Stimulated activated CD8-positive, alpha-beta memory T cell treated with anti-CD3 and anti-CD28 coated beads, Interleukin-2, amount 100 ng/mL, for 1 hour (primary cell): ENCODE results near the gene KLF15.
A peak's percentile ranks its signal among the peaks of the same experiment; 100 is the strongest.

ENCODE experiments used
- DNase-seq, 2 donors: peaks; one replicate each; pipeline ENCODE4 v3.0.0-alpha.2; 2020; ENCODE audit warnings: low read depth in 2 of 2

The KLF15 gene

GRCh38 chr3:126357295-126358037 lies at the start of gene KLF15:
Gene KLF15 (minus strand): TSS chr3:126357408. CDS start chr3:126352922, 4,486 bp downstream.
- peak; percentile 51 to 56 for DNase-seq

GRCh38 chr3:126406389-126407296 lies 49.4 kb upstream of the KLF15 start:
- DNase-seq: no peak

GRCh38 chr3:126402666-126403302 lies 45.6 kb upstream of the KLF15 start:
- no peak for DNase-seq

- no peak for DNase-seq
These were observed 45.0 kb upstream of the KLF15 start for GRCh38 chr3:126402178-126402577.

- DNase-seq: no peak
These were observed 44.5 kb upstream of the KLF15 start for GRCh38 chr3:126401611-126402160.

- no peak for DNase-seq
These were observed 42.5 kb upstream of the KLF15 start for GRCh38 chr3:126399756-126400155.

GRCh38 chr3:126399351-126399735 lies 42.1 kb upstream of the KLF15 start:
- no peak for DNase-seq

GRCh38 chr3:126398423-126399350 lies 41.5 kb upstream of the KLF15 start:
- DNase-seq: no peak

GRCh38 chr3:126397610-126398422 lies 40.6 kb upstream of the KLF15 start:
- no peak for DNase-seq

- no peak for DNase-seq
These were observed 39.3 kb upstream of the KLF15 start for GRCh38 chr3:126396536-126396935.

GRCh38 chr3:126395846-126396513 lies 38.8 kb upstream of the KLF15 start:
- no peak for DNase-seq

- no peak for DNase-seq
These were observed 37.7 kb upstream of the KLF15 start for GRCh38 chr3:126394977-126395321.

- DNase-seq: no peak
These were observed 37.2 kb upstream of the KLF15 start, which contains the start of gene CFAP100 for GRCh38 chr3:126394179-126394976. Gene CFAP100 (plus strand): TSS chr3:126394909. CDS start chr3:126396001, 1,092 bp downstream.

GRCh38 chr3:126393563-126393962 lies 36.4 kb upstream of the KLF15 start:
- DNase-seq: no peak

GRCh38 chr3:126392246-126392645 lies 35.0 kb upstream of the KLF15 start:
- DNase-seq: no peak

- DNase-seq: no peak
These were observed 34.4 kb upstream of the KLF15 start for GRCh38 chr3:126391631-126392030.

- DNase-seq: no peak
These were observed 33.5 kb upstream of the KLF15 start for GRCh38 chr3:126390751-126391150.

GRCh38 chr3:126390201-126390600 lies 33.0 kb upstream of the KLF15 start:
- no peak for DNase-seq

GRCh38 chr3:126389794-126390146 lies 32.6 kb upstream of the KLF15 start:
- no peak for DNase-seq
